ENCODE results near the gene PRKAR1A. TPM values are rescaled to one million over a fixed set of nuclear protein-coding genes. Genes with fewer than 3 reads are reported as not detected.

The PRKAR1A gene
- total and polyA plus RNA-seq, 2 of the 8 experiments (the other 6 are each of a cell fraction or from before 2014, with no cell fraction given) = 39.3 to 149 TPM

GRCh38 chr17:68489919-68490318 is 22.3 kb upstream of the PRKAR1A start:
- H3K27me3 ChIP-seq (replicated peaks in 1 of 4; ENCODE audit: control insufficient read depth in 3 of 4, extremely low read depth in 1 of 4, insufficient read depth in 3 of 4, low read length in 3 of 4) = no peaks in the 10 kb centered on the region; a peak in 1 of 7 replicates
- no peak overlapping the region for H3K14ac ChIP-seq (ENCODE audit: insufficient read length)
- no peak overlapping the region for H2BK15ac ChIP-seq (ENCODE audit: low read length)
- no peak overlapping the region for H2BK12ac ChIP-seq (ENCODE audit: low read depth, low read length)
- no peaks in the 10 kb centered on the region for H3K23me2 ChIP-seq (ENCODE audit: low read depth, low read length)
- ChIA-PET CTCF (ENCODE audit: partially characterized antibody) (interaction anchor here (0.6 to 0.9 kb wide), 2 partner anchors 27 to 456 kb away, joined by 3 to 7 read pairs; no protein-coding TSS in a partner anchor), POLR2A (ENCODE audit: partially characterized antibody) (interaction anchor here (0.9 kb wide), 1 partner anchor 22 kb away, joined by 3 read pairs; the partner anchor contains the start of gene PRKAR1A)
- no peak overlapping the region for H4K5ac ChIP-seq (ENCODE audit: insufficient read length, low read depth, low read length)
- 70% methylated on average over 4 of the region's 4 CpGs; no CpG with 5 or more reads in 1 of the 2 experiments for WGBS, 2 experiments (ENCODE audit: extremely low coverage in 1 of 2, insufficient coverage in 1 of 2, insufficient read length in 1 of 2, insufficient replicate concordance in 2 of 2, low coverage in 1 of 2, low lambda C conversion rate in 2 of 2, missing lambda C conversion rate in 1 of 2)
- FAIRE-seq = no peak
- no peak overlapping the region for H3K4ac ChIP-seq (replicated peaks; ENCODE audit: insufficient read length, low read depth, low read length)
- H4K20me1 ChIP-seq (replicated peaks in 1 of 2; ENCODE audit: control insufficient read depth in 1 of 2, insufficient read depth in 2 of 2, low read length in 2 of 2) = no peaks in the 10 kb centered on the region
- no peak overlapping the region for H3K56ac ChIP-seq (replicated peaks; ENCODE audit: insufficient read length, low read depth, low read length)
- H3K4me2 ChIP-seq (ENCODE audit: insufficient read depth in 1 of 2, low read depth in 2 of 2, low read length in 2 of 2) = no peak overlapping the region
- H2AK5ac ChIP-seq (ENCODE audit: low read depth, low read length) = no peak overlapping the region
- H2BK5ac ChIP-seq (ENCODE audit: low read depth, low read length) = no peak overlapping the region
- no peak overlapping the region for H3K9ac ChIP-seq (replicated peaks in 1 of 4; ENCODE audit: extremely low read depth in 1 of 4, low read depth in 3 of 4, low read length in 3 of 4)
- H3K18ac ChIP-seq (ENCODE audit: extremely low read depth, low read length) = no peak overlapping the region
- no peak for DNase-seq (ENCODE audit: low read depth in 1 of 2, low spot score in 2 of 2)
- H3K79me2 ChIP-seq (ENCODE audit: control insufficient read depth in 1 of 2, insufficient read depth in 2 of 2, low read length in 2 of 2) = no peaks in the 10 kb centered on the region
- no peaks in the 10 kb centered on the region for H3K4me1 ChIP-seq (replicated peaks in 1 of 4; ENCODE audit: control insufficient read depth in 3 of 4, insufficient read depth in 4 of 4, low read length in 3 of 4)
- no peak overlapping the region for H3K27ac ChIP-seq (ENCODE audit: low read depth, low read length)
- no peak overlapping the region for H4K8ac ChIP-seq (ENCODE audit: extremely low read depth, insufficient read depth, low read length)
- no peaks in the 10 kb centered on the region for H3K79me1 ChIP-seq (ENCODE audit: low read depth, low read length)
- no peak overlapping the region for H3K4me3 ChIP-seq (ENCODE audit: extremely low read depth in 1 of 4, insufficient read depth in 2 of 4, low read depth in 3 of 4, low read length in 4 of 4)
- no peaks in the 10 kb centered on the region for H3K9me3 ChIP-seq (ENCODE audit: insufficient read depth in 2 of 2, low read depth in 1 of 2, low read length in 1 of 2)
- H3K23ac ChIP-seq (ENCODE audit: insufficient read length) = no peak overlapping the region
- no peak overlapping the region for H2BK120ac ChIP-seq (replicated peaks; ENCODE audit: low read depth, low read length)
- H4K91ac ChIP-seq (replicated peaks; ENCODE audit: insufficient read length, low read length) = no peak overlapping the region
- H2BK20ac ChIP-seq (ENCODE audit: low read length) = no peak overlapping the region
- 0 out of 2 replicates have a peak overlapping the region, but pooled peaks have one; percentile 1 for H2AFZ ChIP-seq (ENCODE audit: low read length)
- H3K36me3 ChIP-seq (ENCODE audit: control insufficient read depth in 2 of 4, insufficient read depth in 4 of 4, low read length in 3 of 4) = no peaks in the 10 kb centered on the region
- no peak for TF ChIP-seq TEAD4 (IDR thresholded peaks at IDR 0.05; ENCODE audit: low read depth, low read length)
- no peak for TF ChIP-seq SP4 (IDR thresholded peaks at IDR 0.05; ENCODE audit: low read length)
- TF ChIP-seq RAD21 (IDR thresholded peaks at IDR 0.05 in 1 of 2, conservative IDR thresholded peaks at IDR 0.05 in 1 of 2; ENCODE audit: low read depth in 2 of 2, low read length in 2 of 2) = no peak
- no peak for TF ChIP-seq TAF7 (optimal IDR thresholded peaks at IDR 0.05; ENCODE audit: borderline replicate concordance, low read depth, low read length)
- no peak for TF ChIP-seq CTCF (IDR thresholded peaks at IDR 0.05; ENCODE audit: control extremely low read depth in 1 of 3, insufficient read depth in 1 of 3, low read depth in 1 of 3, low read length in 3 of 3)
- TF ChIP-seq MAFK (IDR thresholded peaks at IDR 0.05; ENCODE audit: low read depth, low read length) = no peak
- TF ChIP-seq YY1 (IDR thresholded peaks at IDR 0.05; ENCODE audit: low read depth, low read length) = no peak
- no peak for TF ChIP-seq CHD2 (IDR thresholded peaks at IDR 0.05; ENCODE audit: low read length)
- TF ChIP-seq BACH1 (IDR thresholded peaks at IDR 0.05; ENCODE audit: low read length) = no peak
- TF ChIP-seq SP1 (IDR thresholded peaks at IDR 0.05; ENCODE audit: low read depth, low read length) = no peak
- no peak for TF ChIP-seq SIRT6 (IDR thresholded peaks at IDR 0.05; ENCODE audit: low read length)
- TF ChIP-seq HDAC2 (IDR thresholded peaks at IDR 0.05; ENCODE audit: borderline replicate concordance in 1 of 2, low read depth in 2 of 2, low read length in 2 of 2) = no peak
